DMS 273 (cell line): ENCODE data around the gene TBKBP1.

ENCODE experiments used
- DNase-seq: peaks from one replicate; lab custom pipeline; 2025; ENCODE audit not compliant: unreplicated experiment; lab: John Stamatoyannopoulos, UW

Gene TBKBP1, protein sequence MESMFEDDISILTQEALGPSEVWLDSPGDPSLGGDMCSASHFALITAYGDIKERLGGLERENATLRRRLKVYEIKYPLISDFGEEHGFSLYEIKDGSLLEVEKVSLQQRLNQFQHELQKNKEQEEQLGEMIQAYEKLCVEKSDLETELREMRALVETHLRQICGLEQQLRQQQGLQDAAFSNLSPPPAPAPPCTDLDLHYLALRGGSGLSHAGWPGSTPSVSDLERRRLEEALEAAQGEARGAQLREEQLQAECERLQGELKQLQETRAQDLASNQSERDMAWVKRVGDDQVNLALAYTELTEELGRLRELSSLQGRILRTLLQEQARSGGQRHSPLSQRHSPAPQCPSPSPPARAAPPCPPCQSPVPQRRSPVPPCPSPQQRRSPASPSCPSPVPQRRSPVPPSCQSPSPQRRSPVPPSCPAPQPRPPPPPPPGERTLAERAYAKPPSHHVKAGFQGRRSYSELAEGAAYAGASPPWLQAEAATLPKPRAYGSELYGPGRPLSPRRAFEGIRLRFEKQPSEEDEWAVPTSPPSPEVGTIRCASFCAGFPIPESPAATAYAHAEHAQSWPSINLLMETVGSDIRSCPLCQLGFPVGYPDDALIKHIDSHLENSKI

DNA sequence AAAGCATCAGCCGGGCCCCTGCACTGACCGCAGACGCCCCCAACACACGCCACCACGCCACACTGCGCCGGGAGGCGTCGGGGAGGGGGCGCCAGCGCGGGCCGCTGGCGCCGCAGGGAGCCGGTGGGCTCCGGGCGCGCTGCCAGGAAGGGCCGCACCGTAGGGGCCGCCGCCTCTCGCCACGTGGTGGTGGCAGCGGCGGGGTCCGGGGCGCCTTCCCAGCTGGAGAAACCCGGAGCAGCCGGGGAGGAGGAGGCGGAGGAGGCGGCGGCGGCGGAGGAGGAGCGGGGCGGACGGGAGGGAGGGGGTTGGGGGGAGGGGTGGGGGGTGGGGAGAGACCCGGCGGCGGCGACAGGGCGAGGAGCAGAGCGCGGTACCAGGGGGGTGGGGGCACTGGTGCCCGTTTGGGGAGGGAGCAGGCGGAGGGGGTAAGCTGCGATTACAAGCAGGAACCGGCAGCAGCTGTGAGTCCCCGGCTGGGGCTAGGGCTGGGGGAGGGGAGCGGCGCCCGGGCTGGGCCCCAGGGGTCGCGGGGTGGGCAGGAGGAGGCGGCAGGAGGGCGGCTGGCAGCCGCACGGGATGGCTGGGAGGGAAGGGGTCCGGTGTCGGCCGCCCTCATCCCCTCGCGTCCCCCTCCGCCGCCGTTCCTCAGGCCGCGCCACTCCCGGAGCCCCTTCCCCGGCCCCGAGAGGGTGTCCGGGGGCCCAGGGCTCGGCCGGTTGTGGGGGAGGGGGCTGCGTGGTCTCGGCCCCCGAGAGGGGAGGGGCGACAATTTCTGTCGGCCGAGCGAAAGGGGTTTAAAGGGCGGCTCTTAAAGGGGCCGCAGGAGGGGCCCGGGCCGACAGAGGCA, at the start of gene TBKBP1:
TBKBP1 (plus strand) TSS at position 431 of the 850 bp plus-strand sequence. CDS start 1,952 bp downstream, outside the sequence.
- peak; percentile 91 for DNase-seq

DNA sequence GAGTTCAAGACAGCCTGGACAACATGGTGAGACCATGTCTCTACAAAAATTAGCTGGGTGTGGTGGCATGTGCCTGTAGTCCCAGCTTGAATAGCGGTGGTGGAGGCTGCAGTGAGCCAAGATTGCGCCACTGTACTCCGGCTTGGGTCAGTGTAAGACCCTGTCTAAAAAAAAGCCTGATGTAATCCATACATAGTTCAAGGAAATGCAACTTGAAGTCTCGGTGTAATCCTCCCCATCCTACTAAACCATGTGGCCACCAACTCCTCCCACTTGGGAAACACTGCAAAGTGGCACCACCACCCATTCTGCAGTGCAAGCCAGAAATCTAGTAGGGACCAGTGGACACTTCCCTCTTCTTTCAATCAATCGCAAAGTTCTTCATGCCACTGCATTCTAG, 49.6 kb upstream of the TBKBP1 start:
- DNase-seq, result no peak

DNA sequence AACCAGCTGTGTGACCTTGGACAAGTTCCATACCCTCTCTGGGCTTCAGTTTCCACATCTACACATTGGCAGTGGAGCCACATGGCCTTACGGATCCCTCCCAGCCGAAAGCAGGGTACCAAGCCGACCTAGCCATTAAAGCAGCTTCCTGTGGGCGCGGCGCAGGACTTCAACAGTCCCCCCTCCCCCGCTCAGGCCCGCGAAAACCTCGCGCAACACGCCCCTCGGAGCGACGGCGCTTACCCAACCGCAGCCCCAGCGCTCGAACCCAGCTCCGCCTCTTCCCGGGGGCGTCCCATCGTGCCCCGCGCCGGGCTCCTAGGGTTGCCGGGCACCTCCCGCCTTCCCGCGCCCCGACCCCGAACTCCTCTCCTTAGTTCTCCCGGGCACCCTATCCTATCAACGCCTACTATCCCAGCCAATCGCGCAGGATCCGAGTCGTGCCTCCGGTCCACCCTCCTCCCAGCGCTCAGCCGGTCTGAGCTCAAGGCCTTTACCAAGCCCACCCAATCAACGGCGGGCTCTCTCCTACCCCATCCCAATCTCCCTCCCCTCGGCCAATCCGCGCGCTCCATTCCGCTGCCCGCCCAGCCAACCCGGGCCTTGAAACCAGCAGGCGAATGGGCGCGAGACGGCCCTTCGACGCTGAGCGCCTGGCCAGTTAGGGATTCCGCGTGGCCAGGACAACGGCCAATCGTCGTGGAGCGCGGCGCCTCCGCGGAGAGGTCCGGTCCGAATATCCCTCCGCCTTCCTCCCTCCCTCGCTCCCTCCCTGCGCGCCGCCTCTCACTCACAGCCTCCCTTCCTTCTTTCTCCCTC, 44.6 kb upstream of the TBKBP1 start, which contains the start of gene KPNB1:
KPNB1 (plus strand) TSS at position 767 of the 819 bp plus-strand sequence. CDS start 326 bp downstream, outside the sequence.
- peak; percentile 100 for DNase-seq

DNA sequence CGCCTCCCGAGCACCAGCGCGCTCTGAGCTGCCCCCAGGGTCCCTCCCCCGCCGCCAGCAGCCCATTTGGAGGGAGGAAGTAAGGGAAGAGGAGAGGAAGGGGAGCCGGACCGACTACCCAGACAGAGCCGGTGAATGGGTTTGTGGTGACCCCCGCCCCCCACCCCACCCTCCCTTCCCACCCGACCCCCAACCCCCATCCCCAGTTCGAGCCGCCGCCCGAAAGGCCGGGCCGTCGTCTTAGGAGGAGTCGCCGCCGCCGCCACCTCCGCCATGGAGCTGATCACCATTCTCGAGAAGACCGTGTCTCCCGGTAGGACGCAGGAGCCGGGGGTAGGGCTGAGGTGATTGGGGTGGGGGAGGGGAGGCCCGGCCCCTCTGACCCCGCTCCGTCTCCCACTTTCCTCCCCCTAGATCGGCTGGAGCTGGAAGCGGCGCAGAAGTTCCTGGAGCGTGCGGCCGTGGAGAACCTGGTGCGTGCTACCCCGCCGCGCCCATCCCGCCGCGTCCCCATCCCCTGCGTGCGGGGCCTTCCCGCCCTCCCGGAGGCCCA, 43.9 kb upstream of the TBKBP1 start:
- no peak for DNase-seq

DNA sequence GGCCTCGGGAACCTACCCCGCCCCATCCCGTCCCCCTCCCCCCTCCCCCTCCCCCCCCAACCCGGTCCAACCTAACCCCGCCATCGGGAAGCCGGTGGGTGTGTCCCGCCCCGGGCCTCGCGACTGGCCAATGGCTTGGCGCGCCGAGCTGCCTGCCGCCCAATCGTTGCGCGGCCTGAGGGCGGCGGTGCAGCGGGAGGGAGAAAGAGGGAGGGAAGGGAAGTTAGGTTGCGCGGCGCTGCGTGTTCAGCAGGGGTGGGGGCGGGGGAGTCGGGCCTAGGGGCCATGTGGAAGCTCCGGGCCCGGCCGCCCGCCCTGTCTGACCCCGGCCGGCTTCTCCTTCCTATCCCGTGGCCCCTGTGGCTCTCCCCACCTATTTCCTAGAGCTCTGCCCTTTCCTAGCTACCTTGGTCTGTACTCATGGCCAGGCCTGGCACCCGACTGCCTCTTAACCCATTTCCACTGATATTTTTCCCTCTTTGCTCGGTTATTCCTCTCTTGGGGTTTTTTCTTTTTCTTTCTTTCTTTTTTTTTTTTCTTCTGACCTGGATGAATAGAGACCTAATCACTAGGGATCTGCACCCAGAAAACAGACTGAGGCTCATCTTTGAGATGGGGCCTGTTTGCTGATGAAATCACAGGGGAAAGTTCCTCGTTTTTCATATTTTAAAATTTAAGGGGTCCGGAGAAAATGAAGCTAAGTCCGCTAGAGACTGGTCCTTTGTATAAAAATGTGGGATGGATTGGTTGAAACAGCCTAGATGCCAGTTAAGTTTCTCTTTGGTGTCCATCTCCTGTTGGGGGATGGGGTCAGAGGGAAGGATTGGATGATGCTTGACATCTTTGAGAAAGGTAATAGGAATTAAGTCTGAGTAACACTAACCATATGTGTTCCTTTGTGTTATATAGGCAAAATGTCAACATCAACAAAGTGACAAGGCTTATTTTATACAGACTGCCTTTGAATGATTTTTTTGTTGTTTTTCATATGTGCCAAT, 43.1 kb upstream of the TBKBP1 start:
- peak; percentile 99 for DNase-seq

DNA sequence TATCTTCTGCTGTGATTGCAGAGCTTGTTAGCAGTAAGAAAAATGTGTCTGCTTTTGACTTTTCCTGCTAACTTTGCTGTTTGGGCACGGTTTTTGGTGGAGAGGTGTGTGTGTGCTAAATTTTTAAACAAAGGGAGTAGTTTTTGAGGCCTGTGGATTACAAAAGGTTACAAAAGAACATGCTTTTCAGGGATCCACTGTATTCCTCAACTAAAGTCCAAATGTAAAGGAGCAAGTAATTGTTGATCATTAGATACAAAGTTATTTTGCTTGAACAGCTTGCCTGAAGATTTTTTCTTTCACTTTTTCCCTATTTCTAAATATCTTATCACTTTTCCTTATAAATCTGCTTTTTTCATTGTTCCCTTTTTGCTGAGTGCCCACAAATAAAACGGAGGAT, 42.3 kb upstream of the TBKBP1 start:
- no peak for DNase-seq

DNA sequence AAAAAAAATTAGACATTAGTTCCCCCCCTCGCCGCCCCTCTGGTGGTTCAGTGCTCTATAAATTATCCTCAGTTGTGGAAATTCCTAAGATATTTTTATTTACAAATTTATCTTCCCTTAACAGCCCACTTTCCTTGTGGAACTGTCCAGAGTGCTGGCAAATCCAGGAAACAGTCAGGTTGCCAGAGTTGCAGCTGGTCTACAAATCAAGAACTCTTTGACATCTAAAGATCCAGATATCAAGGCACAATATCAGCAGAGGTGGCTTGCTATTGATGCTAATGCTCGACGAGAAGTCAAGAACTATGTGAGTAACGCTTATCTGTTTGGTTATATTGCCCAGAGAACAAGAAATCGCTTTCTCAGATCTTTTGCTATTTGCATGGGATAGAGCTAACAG, 41.4 kb upstream of the TBKBP1 start:
- no peak for DNase-seq

DNA sequence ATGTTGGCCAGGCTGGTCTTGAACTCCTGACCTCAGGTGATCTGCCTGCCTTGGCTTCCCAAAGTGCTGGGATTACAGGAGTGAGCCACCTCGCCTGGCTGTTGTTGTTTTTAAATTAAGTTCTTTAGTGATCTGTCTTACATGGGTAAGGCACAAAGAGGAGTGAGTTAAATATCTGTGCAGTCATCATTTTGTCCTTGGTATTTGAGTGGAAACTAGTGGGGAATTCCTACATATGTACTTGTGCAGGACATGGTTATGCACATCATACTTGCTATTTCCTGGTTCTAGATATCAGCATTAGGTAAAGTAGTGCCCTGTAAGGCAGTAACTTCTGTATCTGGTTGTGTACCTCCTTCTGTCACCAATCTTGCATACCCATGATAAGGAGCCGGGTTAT, 40.5 kb upstream of the TBKBP1 start:
- no peak for DNase-seq

DNA sequence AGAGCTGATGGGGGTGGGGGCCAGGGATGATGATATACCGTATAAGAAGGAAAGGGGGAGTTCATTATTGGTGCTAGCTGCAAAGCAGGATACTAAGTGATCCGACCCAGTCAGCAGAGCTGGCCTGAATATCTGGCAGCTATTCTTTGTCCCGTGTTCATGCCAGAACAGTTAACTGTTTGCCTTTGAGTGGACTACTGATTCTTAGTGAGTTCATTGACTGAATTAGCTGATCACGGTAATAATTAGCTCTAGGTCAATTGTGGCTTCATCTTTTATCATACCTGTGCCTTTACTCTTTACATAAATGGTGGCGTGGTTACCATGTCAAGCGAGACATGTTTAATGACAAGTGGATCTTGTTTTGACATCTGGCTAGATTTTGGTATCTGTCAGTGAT, 39.0 kb upstream of the TBKBP1 start:
- DNase-seq, result no peak

DNA sequence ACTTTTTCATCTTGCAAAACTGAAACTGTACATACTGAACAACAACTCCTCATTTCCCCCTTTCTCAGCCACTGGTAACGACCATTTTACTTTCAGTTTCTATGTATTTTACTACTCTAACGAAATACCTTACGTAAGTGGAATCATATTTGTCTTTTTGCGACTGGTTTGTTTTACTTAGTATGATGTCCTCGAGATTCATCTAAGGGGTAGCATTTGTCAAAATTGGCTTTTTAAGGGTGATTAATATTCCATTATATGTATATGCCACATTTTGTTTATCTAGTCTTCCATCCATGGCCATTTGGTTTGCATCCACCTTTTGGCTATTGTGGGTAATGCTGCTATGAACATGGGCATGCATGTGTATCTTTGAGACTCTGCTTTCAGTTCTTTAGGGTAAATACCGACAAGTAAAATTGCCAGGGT, 33.9 kb upstream of the TBKBP1 start:
- no peak for DNase-seq

DNA sequence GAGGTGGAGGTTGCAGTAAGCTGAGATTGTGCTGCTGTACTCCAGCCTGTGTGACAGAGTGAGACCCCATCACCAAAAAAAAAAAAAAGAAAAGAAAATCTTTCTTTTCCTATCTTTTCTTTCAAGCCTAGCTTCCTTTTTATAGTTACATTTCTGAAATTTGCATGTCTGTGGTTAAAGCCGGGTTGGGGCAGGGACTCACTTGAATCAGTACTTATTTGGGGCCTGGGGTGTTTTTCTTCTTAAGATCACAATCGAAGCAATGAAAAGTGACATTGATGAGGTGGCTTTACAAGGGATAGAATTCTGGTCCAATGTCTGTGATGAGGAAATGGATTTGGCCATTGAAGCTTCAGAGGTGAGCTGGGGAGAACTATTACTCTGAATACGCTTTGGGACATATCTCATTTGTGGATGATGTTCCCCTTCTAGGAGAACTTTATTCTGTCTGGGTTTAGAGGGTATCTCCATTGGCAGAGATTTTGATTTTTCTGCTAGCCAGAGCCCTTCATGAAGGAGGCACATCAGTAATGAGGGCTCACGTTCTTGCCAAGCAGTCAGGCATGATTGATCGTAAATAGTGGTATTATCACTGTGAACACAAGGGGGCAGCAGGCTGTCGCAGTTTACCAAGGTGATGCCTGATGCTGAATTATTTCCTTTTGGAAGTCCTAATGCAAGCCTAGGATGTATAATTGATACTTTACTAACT, 29.9 kb upstream of the TBKBP1 start:
- DNase-seq, result peak; percentile 82

DNA sequence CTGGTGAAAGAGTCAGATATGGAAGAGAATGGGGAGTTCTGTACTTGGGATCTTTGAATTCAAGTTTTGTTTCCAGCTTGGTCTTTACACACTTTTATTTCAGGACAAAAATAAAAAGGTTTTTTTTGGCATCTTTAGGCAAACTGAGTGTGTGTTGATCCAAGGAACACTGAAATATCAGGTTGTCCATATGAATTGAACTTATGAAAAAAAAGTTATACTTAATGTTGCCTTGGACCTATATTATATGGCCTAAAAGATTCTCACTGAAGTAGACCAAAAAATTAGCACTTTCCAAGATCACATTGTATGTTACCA, 29.4 kb upstream of the TBKBP1 start:
- DNase-seq, result no peak

DNA sequence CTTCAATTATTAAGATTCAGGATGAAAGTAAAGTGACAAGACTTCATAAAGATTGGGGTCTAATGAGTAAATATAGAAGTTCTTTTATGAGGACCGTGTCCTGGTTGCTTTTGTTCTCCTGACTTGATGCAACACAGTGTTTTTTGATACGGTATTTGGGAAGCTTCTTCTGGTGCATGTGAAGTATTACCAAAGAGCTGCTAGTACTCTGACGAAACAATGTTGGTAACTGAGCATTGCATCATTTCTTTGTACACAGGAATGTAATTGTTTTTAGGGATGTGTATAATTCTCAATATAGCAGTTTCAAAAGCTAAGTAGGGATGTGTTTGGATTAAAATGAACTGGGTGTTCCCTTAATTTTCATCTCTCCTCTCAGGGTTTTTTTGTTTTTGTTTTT, 28.3 kb upstream of the TBKBP1 start:
- no peak for DNase-seq

DNA sequence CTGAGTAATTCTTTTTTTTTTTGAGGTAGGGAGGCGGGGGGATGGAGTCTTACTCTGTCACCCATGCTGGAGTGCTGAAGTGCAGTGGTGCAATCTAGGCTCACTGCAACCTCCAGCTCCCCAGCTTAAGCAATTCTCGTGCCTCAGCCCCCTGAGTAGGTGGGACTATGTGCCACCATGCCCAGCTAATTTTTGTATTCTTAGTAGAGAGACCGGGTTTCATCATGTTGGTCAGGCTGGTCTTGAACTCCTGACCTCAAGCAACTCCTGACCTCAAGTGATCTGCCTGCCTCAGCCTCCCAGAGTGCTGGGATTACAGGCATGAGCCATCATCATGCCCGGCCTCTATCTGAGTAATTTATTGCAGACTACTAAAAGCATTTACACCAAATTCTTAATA, 24.9 kb upstream of the TBKBP1 start:
- no peak for DNase-seq

DNA sequence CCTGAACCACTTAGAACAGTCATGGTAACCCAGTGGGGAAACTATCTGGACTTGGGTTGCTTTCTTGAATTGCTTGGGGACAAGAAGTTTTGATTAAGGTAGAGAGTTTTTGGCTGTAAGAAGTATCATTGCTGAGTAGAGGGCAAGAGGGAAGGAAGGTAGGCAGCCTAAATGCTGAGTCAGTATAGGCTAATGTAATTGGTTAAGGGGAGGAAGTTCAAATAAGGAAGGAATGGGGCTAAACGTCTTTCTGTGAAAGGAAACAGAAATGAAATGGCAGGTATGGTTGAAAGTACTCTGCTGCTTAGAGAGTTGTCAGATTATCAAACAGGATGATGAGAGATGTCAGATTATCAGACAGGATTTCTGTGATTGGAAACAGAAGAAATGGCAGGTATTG, 23.9 kb upstream of the TBKBP1 start:
- no peak for DNase-seq

DNA sequence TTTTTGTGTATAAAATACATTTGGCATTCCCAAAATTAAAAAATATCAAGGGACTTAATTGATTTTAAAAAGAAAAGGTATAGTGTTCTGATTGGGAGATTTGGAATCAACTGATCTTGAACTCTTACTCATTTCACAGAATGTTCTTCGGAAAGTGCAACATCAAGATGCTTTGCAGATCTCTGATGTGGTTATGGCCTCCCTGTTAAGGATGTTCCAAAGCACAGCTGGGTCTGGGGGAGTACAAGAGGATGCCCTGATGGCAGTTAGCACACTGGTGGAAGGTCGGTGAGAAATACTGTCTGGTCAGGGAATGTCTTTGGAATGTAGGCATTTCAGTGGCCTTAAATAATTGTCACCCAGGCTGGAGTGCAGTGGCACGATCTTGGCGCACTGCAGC, 19.5 kb upstream of the TBKBP1 start:
- no peak for DNase-seq

DNA sequence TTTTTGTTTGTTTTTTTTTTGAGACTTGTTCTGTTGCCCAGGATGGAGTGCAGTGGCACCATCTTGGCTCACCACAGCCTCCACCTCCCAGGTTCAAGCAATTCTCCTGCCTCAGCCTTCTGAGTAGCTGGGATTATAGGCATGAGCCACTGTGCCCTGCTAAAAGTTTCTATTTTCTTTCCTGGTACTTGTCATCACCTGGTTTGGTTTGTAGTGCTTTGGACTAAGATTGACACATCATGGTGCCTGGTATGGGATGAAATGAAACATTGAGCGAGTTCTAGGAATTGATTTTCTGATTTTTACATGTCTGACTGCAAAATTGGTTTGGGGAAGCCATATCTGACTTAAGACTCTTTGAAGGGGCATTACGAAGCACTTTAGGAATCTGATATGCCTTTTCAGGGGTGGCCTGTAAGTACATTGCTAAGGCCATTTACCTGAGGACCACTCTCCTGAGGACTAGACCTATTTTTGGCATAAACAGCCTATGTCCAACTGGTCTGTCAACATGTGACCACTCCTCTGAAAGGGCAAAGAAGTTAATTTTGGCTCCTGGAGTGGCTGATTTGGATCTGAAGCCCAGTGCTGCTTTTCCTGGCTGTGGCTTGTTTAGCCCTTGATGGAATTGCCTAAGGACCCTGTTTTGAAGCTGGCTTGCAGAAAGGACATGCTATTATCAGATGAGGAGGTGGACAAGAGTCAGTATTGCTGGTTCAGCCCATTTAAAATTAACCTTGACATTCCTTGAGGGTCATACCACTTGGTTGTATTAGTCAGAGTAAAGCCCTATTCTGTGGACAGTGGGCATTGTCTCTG, 18.4 kb upstream of the TBKBP1 start:
- no peak for DNase-seq

DNA sequence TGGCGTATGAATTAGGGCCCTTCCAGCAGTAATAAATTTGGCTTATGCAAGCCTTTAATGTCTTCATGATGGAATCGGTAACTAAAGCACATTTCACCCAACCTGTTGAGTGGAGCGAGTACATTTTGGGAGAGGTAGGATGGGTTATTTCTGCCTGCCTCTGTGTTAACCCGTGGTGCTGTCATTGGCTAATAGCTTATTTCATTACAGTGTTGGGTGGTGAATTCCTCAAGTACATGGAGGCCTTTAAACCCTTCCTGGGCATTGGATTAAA, 17.8 kb upstream of the TBKBP1 start:
- DNase-seq, result no peak
